Measurements from ENCODE around the gene AFG1L.

The AFG1L gene

GRCh38 chr6:108331982-108332381, 37.1 kb downstream of the AFG1L start:
- no peak overlapping the region for H3K4me3 ChIP-seq (ENCODE audit: low read depth, low read length)
- TF ChIP-seq CTCF (IDR thresholded peaks at IDR 0.05; ENCODE audit: low read depth, low read length), result no peak

- H3K4me3 ChIP-seq (ENCODE audit: low read depth, low read length), result no peak overlapping the region
- TF ChIP-seq CTCF (IDR thresholded peaks at IDR 0.05; ENCODE audit: low read depth, low read length), result no peak
These were observed 42.1 kb downstream of the AFG1L start for GRCh38 chr6:108336971-108337370.

GRCh38 chr6:108337721-108338120, 42.9 kb downstream of the AFG1L start:
- no peak for TF ChIP-seq CTCF (IDR thresholded peaks at IDR 0.05; ENCODE audit: low read depth, low read length)
- no peak overlapping the region for H3K4me3 ChIP-seq (ENCODE audit: low read depth, low read length)

GRCh38 chr6:108341372-108341771, 46.5 kb downstream of the AFG1L start:
- no peak overlapping the region for H3K4me3 ChIP-seq (ENCODE audit: low read depth, low read length)
- no peak for TF ChIP-seq CTCF (IDR thresholded peaks at IDR 0.05; ENCODE audit: low read depth, low read length)

- H3K4me3 ChIP-seq (ENCODE audit: low read depth, low read length), result no peak overlapping the region
- no peak for TF ChIP-seq CTCF (IDR thresholded peaks at IDR 0.05; ENCODE audit: low read depth, low read length)
These were observed 49.0 kb downstream of the AFG1L start for GRCh38 chr6:108343894-108344293.

- TF ChIP-seq CTCF (IDR thresholded peaks at IDR 0.05; ENCODE audit: low read depth, low read length), result no peak
- no peak overlapping the region for H3K4me3 ChIP-seq (ENCODE audit: low read depth, low read length)
These were observed 53.9 kb downstream of the AFG1L start for GRCh38 chr6:108348655-108349349.

- no peak overlapping the region for H3K4me3 ChIP-seq (ENCODE audit: low read depth, low read length)
- no peak for TF ChIP-seq CTCF (IDR thresholded peaks at IDR 0.05; ENCODE audit: low read depth, low read length)
These were observed 55.7 kb downstream of the AFG1L start for GRCh38 chr6:108350528-108350927.

All from WI38 (cell line).